H1 (cell line): ENCODE results near the gene SMIM13. TPM values are rescaled to one million over a fixed set of nuclear protein-coding genes. Genes with fewer than 3 reads are reported as not detected.

Experiments
- CTCF ChIA-PET: fragments of 300-600 bp; sonication (Branson Sonifier 250); formaldehyde crosslinking; loops from one replicate; lab custom pipeline; 2021; ENCODE audit not compliant: partially characterized antibody; lab: Charles Lee
- POLR2A ChIA-PET: fragments of 300-600 bp; sonication (Branson Sonifier 250); formaldehyde crosslinking; loops from one replicate; lab custom pipeline; 2021; ENCODE audit warnings: inconsistent platforms; ENCODE audit not compliant: partially characterized antibody; lab: Charles Lee
- DNase-seq, 2 experiments: peaks; one replicate each; pipeline versions ENCODE4 v3.0.0 to v3.0.0-alpha.2; 2010 to 2022; ENCODE audit warnings: low spot score in 2 of 2, low read depth in 1 of 2, mixed read lengths in 1 of 2
- FAIRE-seq: peaks from 2 replicates; lab custom pipeline; 2011; peaks lifted over from hg19 to GRCh38; lab: Jason Lieb, UNC
- H2AFZ ChIP-seq: 2 replicates; pipeline ENCODE4 v1.8.1; 2012; ENCODE audit warnings: low read length, inconsistent platforms
- H2AK5ac ChIP-seq: 2 replicates; pipeline ENCODE4 v1.6.1; 2013; ENCODE audit warnings: low read depth, low read length
- H2BK120ac ChIP-seq: replicated peaks from 2 replicates; pipeline ENCODE3; 2013; ENCODE audit warnings: low read depth, low read length, inconsistent platforms
- H2BK12ac ChIP-seq: 2 replicates; pipeline ENCODE4 v1.6.1; 2013; ENCODE audit warnings: low read depth, low read length
- H2BK15ac ChIP-seq: 2 replicates; pipeline ENCODE4 v1.6.1; 2013; ENCODE audit warnings: low read length
- H2BK20ac ChIP-seq: 2 replicates; pipeline ENCODE4 v1.6.1; 2013; ENCODE audit warnings: low read length
- H2BK5ac ChIP-seq: 2 replicates; pipeline ENCODE4 v1.6.1; 2013; ENCODE audit warnings: low read depth, low read length
- H3K14ac ChIP-seq: 2 replicates; pipeline ENCODE4 v1.6.1; 2013; ENCODE audit warnings: inconsistent platforms; ENCODE audit not compliant: insufficient read length
- H3K18ac ChIP-seq: 2 replicates; pipeline ENCODE4 v1.6.1; 2013; ENCODE audit warnings: low read length; ENCODE audit errors: extremely low read depth
- H3K23ac ChIP-seq: 2 replicates; pipeline ENCODE4 v1.6.1; 2013; ENCODE audit warnings: inconsistent platforms; ENCODE audit not compliant: insufficient read length
- H3K23me2 ChIP-seq: 2 replicates; pipeline ENCODE4 v1.6.1; 2013; ENCODE audit warnings: low read depth, low read length
- H3K27ac ChIP-seq: 2 replicates; pipeline ENCODE4 v1.6.1; 2011; ENCODE audit warnings: low read depth, low read length, inconsistent platforms
- H3K27me3 ChIP-seq, 4 experiments: replicated peaks in 1 of 4; 1 replicate in 1 of 4; 2 replicates in 3 of 4; pipeline versions ENCODE4 v1.6.1 to v1.8.1; 2011 to 2013; ENCODE audit warnings: low read length in 3 of 4, mild to moderate bottlenecking in 3 of 4, inconsistent platforms in 2 of 4, mixed read lengths in 2 of 4, moderate library complexity in 1 of 4; ENCODE audit not compliant: control insufficient read depth in 3 of 4, insufficient read depth in 3 of 4; ENCODE audit errors: extremely low read depth in 1 of 4
- H3K36me3 ChIP-seq, 4 experiments: 2 replicates each; pipeline versions ENCODE4 v1.6.1 to v1.8.1; 2011 to 2013; ENCODE audit warnings: mild to moderate bottlenecking in 4 of 4, low read length in 3 of 4, moderate library complexity in 2 of 4, control low read depth in 1 of 4, inconsistent platforms in 1 of 4; ENCODE audit not compliant: insufficient read depth in 4 of 4, control insufficient read depth in 2 of 4
- H3K4ac ChIP-seq: replicated peaks from 2 replicates; pipeline ENCODE3; 2013; ENCODE audit warnings: low read length, low read depth, mixed read lengths, inconsistent platforms; ENCODE audit not compliant: insufficient read length
- H3K4me1 ChIP-seq, 4 experiments: replicated peaks in 1 of 4; 1 replicate in 1 of 4; 2 replicates in 3 of 4; pipeline versions ENCODE4 v1.6.1 to v1.8.1; 2011 to 2013; ENCODE audit warnings: low read length in 3 of 4, inconsistent platforms in 2 of 4, mixed read lengths in 1 of 4; ENCODE audit not compliant: insufficient read depth in 4 of 4, control insufficient read depth in 3 of 4
- H3K4me2 ChIP-seq, 2 experiments: 2 replicates each; pipeline versions ENCODE4 v1.6.1 to v1.8.1; 2011 to 2013; ENCODE audit warnings: low read depth in 2 of 2, low read length in 2 of 2, control low read depth in 1 of 2, inconsistent platforms in 1 of 2, mild to moderate bottlenecking in 1 of 2; ENCODE audit not compliant: insufficient read depth in 1 of 2
- H3K4me3 ChIP-seq, 4 experiments: fragments of 200-600, 300-600 bp in 1 of 4; sonication (generic), shearing (Covaris generic), sonication (Bioruptor Twin) in 1 of 4; 2 replicates each; pipeline versions ENCODE4 v1.5.1 to v1.8.1; 2011 to 2016; ENCODE audit warnings: low read length in 4 of 4, low read depth in 3 of 4, control low read depth in 2 of 4, inconsistent platforms in 2 of 4, mild to moderate bottlenecking in 2 of 4, mixed read lengths in 1 of 4, moderate library complexity in 1 of 4; ENCODE audit not compliant: insufficient read depth in 2 of 4; ENCODE audit errors: extremely low read depth in 1 of 4
- H3K56ac ChIP-seq: replicated peaks from 2 replicates; pipeline ENCODE3; 2013; ENCODE audit warnings: low read depth, mild to moderate bottlenecking, mixed read lengths, low read length, inconsistent platforms; ENCODE audit not compliant: insufficient read length
- H3K79me1 ChIP-seq: 2 replicates; pipeline ENCODE4 v1.6.1; 2013; ENCODE audit warnings: low read depth, low read length, control low read depth
- H3K79me2 ChIP-seq, 2 experiments: 2 replicates each; pipeline versions ENCODE4 v1.6.1 to v1.8.1; 2012 to 2013; ENCODE audit warnings: low read length in 2 of 2, mild to moderate bottlenecking in 2 of 2, inconsistent platforms in 1 of 2; ENCODE audit not compliant: insufficient read depth in 2 of 2, control insufficient read depth in 1 of 2
- H3K9ac ChIP-seq, 4 experiments: replicated peaks in 1 of 4; 1 replicate in 1 of 4; 2 replicates in 3 of 4; pipeline versions ENCODE4 v1.6.1 to v1.8.1; 2011 to 2013; ENCODE audit warnings: low read depth in 3 of 4, low read length in 3 of 4, control low read depth in 2 of 4, mild to moderate bottlenecking in 2 of 4, moderate library complexity in 2 of 4, inconsistent platforms in 1 of 4; ENCODE audit errors: extremely low read depth in 1 of 4
- H3K9me3 ChIP-seq, 2 experiments: 2 replicates each; pipeline versions ENCODE4 v1.6.1 to v1.8.1; 2012 to 2013; ENCODE audit warnings: mild to moderate bottlenecking in 2 of 2, moderate library complexity in 2 of 2, control low read depth in 1 of 2, inconsistent platforms in 1 of 2, low read depth in 1 of 2, low read length in 1 of 2, mixed read lengths in 1 of 2; ENCODE audit not compliant: insufficient read depth in 2 of 2
- H4K20me1 ChIP-seq, 2 experiments: replicated peaks in 1 of 2; 2 replicates each; pipeline versions ENCODE3 to v1.8.1; 2011 to 2013; ENCODE audit warnings: inconsistent platforms in 2 of 2, low read length in 2 of 2, mild to moderate bottlenecking in 1 of 2; ENCODE audit not compliant: insufficient read depth in 2 of 2, control insufficient read depth in 1 of 2
- H4K5ac ChIP-seq: 2 replicates; pipeline ENCODE4 v1.6.1; 2013; ENCODE audit warnings: low read length, low read depth, mixed read lengths, inconsistent platforms; ENCODE audit not compliant: insufficient read length
- H4K8ac ChIP-seq: 2 replicates; pipeline ENCODE4 v1.8.0; 2013; ENCODE audit warnings: mild to moderate bottlenecking, moderate library complexity, low read length, inconsistent platforms; ENCODE audit not compliant: insufficient read depth; ENCODE audit errors: extremely low read depth
- H4K91ac ChIP-seq: replicated peaks from 2 replicates; pipeline ENCODE3; 2013; ENCODE audit warnings: low read length, mixed read lengths, inconsistent platforms; ENCODE audit not compliant: insufficient read length
- BACH1 ChIP-seq: IDR thresholded peaks from 2 replicates; pipeline ENCODE4 v1.6.1; 2012; ENCODE audit warnings: low read length, improper control_type of control experiment
- CBX5 ChIP-seq: fragments of 300-800, 300-1000 bp; sonication (generic); IDR thresholded peaks from 2 replicates; pipeline ENCODE4 v1.7.1; 2016; ENCODE audit warnings: antibody characterized with exemption, low read length, low read depth
- CBX8 ChIP-seq: fragments of 300-800, 300-1000 bp; sonication (generic); IDR thresholded peaks from 2 replicates; pipeline ENCODE4 v1.7.1; 2016; ENCODE audit warnings: low read depth, low read length, borderline replicate concordance
- CTBP2 ChIP-seq: IDR thresholded peaks from 2 replicates; pipeline ENCODE4 v1.7.0; 2011; ENCODE audit warnings: borderline replicate concordance, mild to moderate bottlenecking, moderate library complexity, mixed read lengths, low read length; ENCODE audit not compliant: insufficient read depth, insufficient read length
- EGR1 ChIP-seq: IDR thresholded peaks from 2 replicates; pipeline ENCODE4 v1.6.1; 2011; ENCODE audit warnings: low read depth, low read length, borderline replicate concordance
- GABPA ChIP-seq: IDR thresholded peaks from 2 replicates; pipeline ENCODE4 v1.6.1; 2011; ENCODE audit warnings: mild to moderate bottlenecking, low read length, moderate library complexity, borderline replicate concordance; ENCODE audit not compliant: insufficient read depth
- HDAC2 ChIP-seq, 2 experiments: fragments of 300-600 bp in 1 of 2; sonication (generic) in 1 of 2; IDR thresholded peaks; 2 replicates each; pipeline ENCODE4 v1.6.1; 2011 to 2012; ENCODE audit warnings: low read depth in 2 of 2, low read length in 2 of 2, mild to moderate bottlenecking in 2 of 2, moderate library complexity in 2 of 2, borderline replicate concordance in 1 of 2, inconsistent platforms in 1 of 2
- JUN ChIP-seq: IDR thresholded peaks from 2 replicates; pipeline ENCODE4 v1.6.1; 2011; ENCODE audit warnings: low read depth, mild to moderate bottlenecking, improper control_type of control experiment, low read length
- JUND ChIP-seq: IDR thresholded peaks from 2 replicates; pipeline ENCODE4 v1.6.1; 2011; ENCODE audit warnings: mild to moderate bottlenecking, improper control_type of control experiment, low read length
- KDM1A ChIP-seq: fragments of 200-600, 300-600 bp; sonication (generic); IDR thresholded peaks from 2 replicates; pipeline ENCODE4 v1.7.1; 2016; ENCODE audit warnings: mild to moderate bottlenecking, low read length, borderline replicate concordance
- PHF8 ChIP-seq: fragments of 200-600 bp; sonication (generic); conservative IDR thresholded peaks from 2 replicates; pipeline ENCODE4 v1.7.1; 2012; ENCODE audit warnings: low read depth, mild to moderate bottlenecking, inconsistent platforms, low read length, moderate library complexity
- POLR2AphosphoS5 ChIP-seq: IDR thresholded peaks from 2 replicates; pipeline ENCODE4 v1.6.1; 2011; ENCODE audit warnings: low read depth, low read length
- SIX5 ChIP-seq: IDR thresholded peaks from 2 replicates; pipeline ENCODE4 v1.6.1; 2011; ENCODE audit warnings: mild to moderate bottlenecking, low read depth, low read length
- WGBS, 2 experiments: shearing (Covaris generic) in 1 of 2; methylation state at CpG; one replicate each; pipeline versions ENCODE4 v1.1.6 to v1.1.7; 2013 to 2015; ENCODE audit warnings: low lambda C conversion rate in 2 of 2, mixed read lengths in 2 of 2, inconsistent platforms in 1 of 2, low coverage in 1 of 2, missing lambda C conversion rate in 1 of 2; ENCODE audit not compliant: insufficient replicate concordance in 2 of 2, insufficient coverage in 1 of 2, insufficient read length in 1 of 2; ENCODE audit errors: extremely low coverage in 1 of 2, missing lambda C conversion rate in 1 of 2; 5-methylcytosine and 5-hydroxymethylcytosine counted together
- polyA plus RNA-seq, 7 experiments: library from polyadenylated mRNA; depleted of rRNA in 3 of 7; stranded (reverse) in 5 of 7; unstranded in 2 of 7; fragments of >200 nt in 5 of 7; fragments of 200-250 nt in 2 of 7; gene quantifications; 1 replicate in 5 of 7; 2 replicates in 1 of 7; 4 replicates in 1 of 7; pipeline versions ENCODE4 v1.2.1 to v1.2.3, GENCODE V29; 2011 to 2013; ENCODE audit warnings: missing spikeins in 2 of 7, mixed read lengths in 2 of 7
- total RNA-seq: library from RNA; stranded (reverse); fragmentation: NEBNext Ultra II Directional; extraction: Animal tissue kit (Norgen Biotek cat#: 25700); gene quantifications from 2 replicates; pipeline ENCODE4 v1.2.1, GENCODE V29; 2021

The SMIM13 gene
- total and polyA plus RNA-seq, 2 of the 8 experiments (the other 6 are each of a cell fraction or from before 2014, with no cell fraction given) = 1.7 to 10.6 TPM

DNA sequence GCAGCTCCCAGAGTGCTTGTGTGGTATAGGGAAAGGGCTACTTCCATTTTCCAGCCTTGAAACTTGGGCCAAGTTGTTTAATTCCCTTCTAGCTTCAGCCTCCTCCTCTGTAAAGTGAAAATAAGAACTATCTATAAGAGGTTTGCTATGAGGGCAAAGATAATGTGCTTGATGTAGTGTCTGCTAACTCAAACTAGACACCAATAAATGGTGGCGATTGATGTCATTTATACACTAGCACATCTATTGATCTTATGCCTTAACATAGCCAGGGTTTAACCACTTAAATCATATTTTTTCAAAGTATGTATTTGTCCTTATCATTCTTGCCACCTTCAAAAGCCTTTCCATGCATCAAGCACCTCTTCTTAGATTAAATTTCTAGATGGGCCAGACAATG lies 83.6 kb downstream of the SMIM13 start:
- no peak overlapping the region for H3K18ac ChIP-seq
- no peaks in the 10 kb centered on the region for H3K27me3 ChIP-seq
- no peak for TF ChIP-seq CBX5
- no peak for TF ChIP-seq CTBP2
- no peak for TF ChIP-seq JUN
- no peak for TF ChIP-seq PHF8
- no peak for TF ChIP-seq GABPA
- TF ChIP-seq JUND = no peak
- no peak for TF ChIP-seq POLR2AphosphoS5
- TF ChIP-seq BACH1 = no peak
- no peak for TF ChIP-seq CBX8
- TF ChIP-seq HDAC2 (IDR thresholded peaks at IDR 0.05; ENCODE audit: borderline replicate concordance in 1 of 2, low read depth in 2 of 2, low read length in 2 of 2) = no peak
- no peak for TF ChIP-seq EGR1
- TF ChIP-seq KDM1A = no peak
- TF ChIP-seq SIX5 = no peak
- TF ChIP-seq, all 59 proteins: peak for 0
- H3K56ac ChIP-seq = no peak overlapping the region
- no peak for FAIRE-seq
- H2BK12ac ChIP-seq = no peak overlapping the region
- H3K4me3 ChIP-seq = no peak overlapping the region
- H3K79me1 ChIP-seq = no peaks in the 10 kb centered on the region
- no peak overlapping the region for H2BK15ac ChIP-seq
- H3K36me3 ChIP-seq = no peaks in the 10 kb centered on the region; a peak in 1 of 8 replicates
- H4K8ac ChIP-seq = no peak overlapping the region
- peaks cover 0 to 6% (median 3%) of the 10 kb centered on the region in 4 experiments; a peak in 5 of 7 replicates for H3K4me1 ChIP-seq
- 0 out of 2 replicates have a peak overlapping the region, but pooled peaks have one; percentile 44 for H2BK20ac ChIP-seq
- H3K79me2 ChIP-seq = no peaks in the 10 kb centered on the region
- no peak for DNase-seq
- H4K5ac ChIP-seq = no peak overlapping the region
- no peak overlapping the region for H3K4ac ChIP-seq
- H3K4me2 ChIP-seq = no peak overlapping the region
- H3K9ac ChIP-seq = no peak overlapping the region
- WGBS, 2 experiments = 96% methylated on average over 1 of the region's 1 CpG; no CpG with 5 or more reads in 1 of the 2 experiments
- H2BK5ac ChIP-seq = no peak overlapping the region
- no peak overlapping the region for H2BK120ac ChIP-seq
- H3K27ac ChIP-seq = no peak overlapping the region
- ChIA-PET POLR2A (no interaction called here), CTCF (interaction anchor here (1.3 to 2.0 kb wide), 2 partner anchors 10 to 34 kb away, joined by 3 to 5 read pairs; no protein-coding TSS in a partner anchor)
- no peak overlapping the region for H2AFZ ChIP-seq
- no peak overlapping the region for H3K23ac ChIP-seq
- H3K23me2 ChIP-seq = no peaks in the 10 kb centered on the region
- H4K91ac ChIP-seq = no peak overlapping the region
- no peak overlapping the region for H2AK5ac ChIP-seq
- H3K9me3 ChIP-seq = peaks cover 0 to 3% of the 10 kb centered on the region in 2 experiments; a peak in 1 of 4 replicates
- no peak overlapping the region for H3K14ac ChIP-seq
- no peaks in the 10 kb centered on the region for H4K20me1 ChIP-seq
